ENCODE results near the gene ARPC2. TPM values are rescaled to one million over a fixed set of nuclear protein-coding genes. Genes with fewer than 3 reads are reported as not detected.

ARPC2 gene
- total RNA-seq, 2 donors from 2014 or later: 182 to 207 TPM

DNA sequence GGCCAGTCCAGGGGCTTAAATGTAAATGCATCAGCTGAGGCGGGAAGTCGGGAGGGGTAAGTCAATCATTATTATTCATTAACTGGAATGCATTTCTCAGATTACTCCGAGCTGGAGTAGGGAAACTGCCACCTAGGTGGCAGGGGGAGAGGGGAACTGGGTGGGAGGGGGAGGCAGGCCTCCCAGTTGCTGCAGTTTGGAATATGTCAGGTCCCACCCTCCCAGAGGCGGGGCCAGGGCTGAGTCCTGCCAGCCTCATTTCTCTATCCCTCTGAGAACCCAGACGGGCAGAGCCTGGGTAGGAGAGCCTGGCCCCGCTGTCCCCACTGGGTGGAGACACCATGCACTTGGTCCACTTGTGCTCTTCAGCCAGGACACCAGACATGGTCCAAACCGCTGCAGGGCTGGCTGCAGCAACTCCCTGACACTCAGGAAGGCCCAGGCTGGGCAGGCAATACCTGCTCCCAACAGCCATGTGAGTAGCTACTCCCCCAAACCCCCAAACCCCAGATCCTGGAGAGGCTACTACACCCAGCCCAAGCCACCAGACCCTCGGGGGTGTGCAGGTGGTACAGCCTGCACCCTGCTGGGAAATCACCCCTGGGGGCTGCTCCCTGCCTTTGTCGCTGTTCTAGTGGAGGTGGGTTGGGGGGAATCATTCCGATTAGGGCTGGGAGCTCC, 43.9 kb downstream of the ARPC2 start, which contains the start of gene GPBAR1:
Gene GPBAR1, plus strand, starts transcription at position 274 of the 681 bp plus-strand sequence. CDS start 1,710 bp downstream, outside the sequence.
- DNase-seq (ENCODE audit: low spot score): no peak
- H3K36me3 ChIP-seq: peaks cover 13 to 19% of the 10 kb centered on the region in 2 donors
- H3K4me3 ChIP-seq: no peak within 1 kb of the TSS
- H3K4me1 ChIP-seq (replicated peaks): no peaks in the 10 kb centered on the region
- intact Hi-C loops (cut with DNase I): no loop called here
- TF ChIP-seq POLR2AphosphoS5 (IDR thresholded peaks at IDR 0.05): no peak
- TF ChIP-seq, protein P1, sequence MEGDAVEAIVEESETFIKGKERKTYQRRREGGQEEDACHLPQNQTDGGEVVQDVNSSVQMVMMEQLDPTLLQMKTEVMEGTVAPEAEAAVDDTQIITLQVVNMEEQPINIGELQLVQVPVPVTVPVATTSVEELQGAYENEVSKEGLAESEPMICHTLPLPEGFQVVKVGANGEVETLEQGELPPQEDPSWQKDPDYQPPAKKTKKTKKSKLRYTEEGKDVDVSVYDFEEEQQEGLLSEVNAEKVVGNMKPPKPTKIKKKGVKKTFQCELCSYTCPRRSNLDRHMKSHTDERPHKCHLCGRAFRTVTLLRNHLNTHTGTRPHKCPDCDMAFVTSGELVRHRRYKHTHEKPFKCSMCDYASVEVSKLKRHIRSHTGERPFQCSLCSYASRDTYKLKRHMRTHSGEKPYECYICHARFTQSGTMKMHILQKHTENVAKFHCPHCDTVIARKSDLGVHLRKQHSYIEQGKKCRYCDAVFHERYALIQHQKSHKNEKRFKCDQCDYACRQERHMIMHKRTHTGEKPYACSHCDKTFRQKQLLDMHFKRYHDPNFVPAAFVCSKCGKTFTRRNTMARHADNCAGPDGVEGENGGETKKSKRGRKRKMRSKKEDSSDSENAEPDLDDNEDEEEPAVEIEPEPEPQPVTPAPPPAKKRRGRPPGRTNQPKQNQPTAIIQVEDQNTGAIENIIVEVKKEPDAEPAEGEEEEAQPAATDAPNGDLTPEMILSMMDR (IDR thresholded peaks at IDR 0.05): no peak
- TF ChIP-seq POLR2A (IDR thresholded peaks at IDR 0.05): no peak
- 60% methylated on average over 10 of the region's 10 CpGs for WGBS
- H3K27me3 ChIP-seq (replicated peaks; ENCODE audit: insufficient read depth): no peaks in the 10 kb centered on the region
- no peaks in the 10 kb centered on the region for H3K9me3 ChIP-seq
- H3K27ac ChIP-seq: peak within 1 kb of the TSS; percentile 51

GRCh38 chr2:218261423-218262236, 44.6 kb downstream of the ARPC2 start:
- H3K4me1 ChIP-seq (replicated peaks): no peaks in the 10 kb centered on the region
- 47% methylated on average over 8 of the region's 8 CpGs for WGBS
- H3K4me3 ChIP-seq: no peak overlapping the region
- peak overlapping the region in 1 of 2 donors; percentile 30 for H3K27ac ChIP-seq
- no peaks in the 10 kb centered on the region for H3K27me3 ChIP-seq (replicated peaks; ENCODE audit: insufficient read depth)
- H3K36me3 ChIP-seq: peaks cover 18 to 27% of the 10 kb centered on the region in 2 donors
- no peak for DNase-seq (ENCODE audit: low spot score)
- no peaks in the 10 kb centered on the region for H3K9me3 ChIP-seq
- intact Hi-C loops (cut with DNase I): no loop called here
- no peak for TF ChIP-seq POLR2AphosphoS5 (IDR thresholded peaks at IDR 0.05)
- no peak for TF ChIP-seq POLR2A (IDR thresholded peaks at IDR 0.05)
- TF ChIP-seq, protein P1 (IDR thresholded peaks at IDR 0.05): no peak

DNA sequence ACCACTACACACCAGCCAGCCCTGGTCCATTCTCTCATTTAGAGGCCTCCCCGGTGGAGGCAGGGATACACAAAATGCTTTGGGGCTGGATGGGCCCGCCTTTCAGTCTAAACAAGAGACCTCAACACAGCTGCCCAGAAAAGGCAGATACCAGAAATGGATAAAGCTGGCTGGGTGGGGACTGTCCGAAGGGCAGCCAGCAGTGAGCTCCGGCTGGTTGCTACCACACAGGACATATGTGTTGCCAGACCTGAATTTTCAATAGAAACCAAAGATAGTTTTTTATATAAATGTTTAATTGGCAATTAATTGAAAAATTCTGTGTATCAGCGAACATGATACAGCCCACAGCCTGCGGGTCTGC, 45.2 kb downstream of the ARPC2 start:
- H3K4me1 ChIP-seq (replicated peaks): no peaks in the 10 kb centered on the region
- intact Hi-C loops (cut with DNase I): no loop called here
- peaks cover 18 to 28% of the 10 kb centered on the region in 2 donors for H3K36me3 ChIP-seq
- H3K9me3 ChIP-seq: no peaks in the 10 kb centered on the region
- no peak overlapping the region for H3K4me3 ChIP-seq
- H3K27ac ChIP-seq: no peak overlapping the region
- WGBS: 79% methylated on average over 6 of the region's 6 CpGs
- TF ChIP-seq POLR2AphosphoS5 (IDR thresholded peaks at IDR 0.05): no peak
- H3K27me3 ChIP-seq (replicated peaks; ENCODE audit: insufficient read depth): no peaks in the 10 kb centered on the region
- DNase-seq (ENCODE audit: low spot score): no peak

DNA sequence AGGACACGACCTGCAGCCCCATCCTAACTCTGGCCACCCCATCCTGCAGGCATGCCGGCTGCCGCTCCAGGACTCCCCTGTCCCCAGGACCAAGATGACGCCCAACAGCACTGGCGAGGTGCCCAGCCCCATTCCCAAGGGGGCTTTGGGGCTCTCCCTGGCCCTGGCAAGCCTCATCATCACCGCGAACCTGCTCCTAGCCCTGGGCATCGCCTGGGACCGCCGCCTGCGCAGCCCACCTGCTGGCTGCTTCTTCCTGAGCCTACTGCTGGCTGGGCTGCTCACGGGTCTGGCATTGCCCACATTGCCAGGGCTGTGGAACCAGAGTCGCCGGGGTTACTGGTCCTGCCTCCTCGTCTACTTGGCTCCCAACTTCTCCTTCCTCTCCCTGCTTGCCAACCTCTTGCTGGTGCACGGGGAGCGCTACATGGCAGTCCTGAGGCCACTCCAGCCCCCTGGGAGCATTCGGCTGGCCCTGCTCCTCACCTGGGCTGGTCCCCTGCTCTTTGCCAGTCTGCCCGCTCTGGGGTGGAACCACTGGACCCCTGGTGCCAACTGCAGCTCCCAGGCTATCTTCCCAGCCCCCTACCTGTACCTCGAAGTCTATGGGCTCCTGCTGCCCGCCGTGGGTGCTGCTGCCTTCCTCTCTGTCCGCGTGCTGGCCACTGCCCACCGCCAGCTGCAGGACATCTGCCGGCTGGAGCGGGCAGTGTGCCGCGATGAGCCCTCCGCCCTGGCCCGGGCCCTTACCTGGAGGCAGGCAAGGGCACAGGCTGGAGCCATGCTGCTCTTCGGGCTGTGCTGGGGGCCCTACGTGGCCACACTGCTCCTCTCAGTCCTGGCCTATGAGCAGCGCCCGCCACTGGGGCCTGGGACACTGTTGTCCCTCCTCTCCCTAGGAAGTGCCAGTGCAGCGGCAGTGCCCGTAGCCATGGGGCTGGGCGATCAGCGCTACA, 45.9 kb downstream of the ARPC2 start:
- no peak overlapping the region for H3K27ac ChIP-seq
- H3K36me3 ChIP-seq: peaks cover 18 to 28% of the 10 kb centered on the region in 2 donors
- H3K9me3 ChIP-seq: no peaks in the 10 kb centered on the region
- H3K4me1 ChIP-seq (replicated peaks): no peaks in the 10 kb centered on the region
- intact Hi-C loops (cut with DNase I): no loop called here
- no peak for TF ChIP-seq POLR2A (IDR thresholded peaks at IDR 0.05)
- TF ChIP-seq, protein P1 (IDR thresholded peaks at IDR 0.05): no peak
- TF ChIP-seq POLR2AphosphoS5 (IDR thresholded peaks at IDR 0.05): no peak
- no peak overlapping the region for H3K4me3 ChIP-seq
- H3K27me3 ChIP-seq (replicated peaks; ENCODE audit: insufficient read depth): no peaks in the 10 kb centered on the region
- 86% methylated on average over 33 of the region's 39 CpGs for WGBS
- no peak for DNase-seq (ENCODE audit: low spot score)
